ENCODE measurements around the gene PHOX2A. TPM values are rescaled to one million over a fixed set of nuclear protein-coding genes. Genes with fewer than 3 reads are reported as not detected.

The PHOX2A gene
- total and polyA plus RNA-seq, 2 of the 13 experiments (the other 11 are each of a cell fraction or from before 2014, with no cell fraction given), result not detected

DNA sequence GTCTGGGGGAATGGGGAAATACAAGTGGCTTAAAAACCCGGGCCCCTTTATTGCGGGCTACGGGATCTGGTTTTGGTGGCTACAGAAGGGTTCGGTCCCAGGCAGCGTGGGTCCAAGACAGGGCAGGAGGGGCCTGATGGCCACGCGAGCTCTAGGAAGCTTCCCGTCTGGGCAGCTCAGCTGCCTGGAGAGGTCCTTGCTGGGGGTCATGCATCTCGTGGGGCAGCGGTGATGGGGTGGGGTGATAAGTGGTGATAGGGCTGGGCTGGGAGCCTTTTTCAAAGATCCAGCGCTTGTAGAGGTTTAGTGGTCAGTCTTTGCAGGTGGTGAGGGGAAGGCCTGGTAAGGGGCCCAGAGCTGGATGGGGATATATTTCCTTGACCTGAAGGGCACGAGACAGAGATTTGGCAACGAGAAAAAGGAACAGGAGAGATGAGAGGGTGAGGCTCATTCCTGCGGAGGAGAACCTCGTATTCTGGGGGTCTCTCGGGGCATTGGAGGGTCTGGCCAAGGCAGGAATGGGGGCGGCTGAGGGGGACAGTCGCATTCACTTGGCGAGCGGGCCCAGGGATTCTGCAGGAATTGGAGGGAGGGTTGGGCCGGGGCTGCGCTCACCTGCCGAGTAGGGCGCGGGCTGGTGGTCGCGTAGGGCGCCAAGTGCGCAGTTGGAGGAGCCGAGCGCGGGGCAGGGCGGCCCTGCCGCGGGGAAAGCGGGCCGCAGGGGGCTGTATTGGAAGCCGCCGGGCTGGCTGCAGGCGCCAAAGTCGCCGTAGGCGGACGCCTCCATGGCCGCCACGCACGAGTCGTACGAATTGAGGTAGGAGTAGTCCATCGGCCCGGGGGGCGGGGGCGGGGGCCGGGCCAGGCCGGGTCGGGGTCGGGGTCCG, 560 bp downstream of the PHOX2A start:
- CTCF ChIA-PET (ENCODE audit: low intra/inter-chr PET ratio, low total read pairs), result no interaction called here
- in situ Hi-C loops (cut with HindIII; ENCODE audit: extremely low pct_ligation_motif_present, low pct_unique_long_range_greater_than_20kb) (no loop called here), intact Hi-C loops (cut with micrococcal nuclease; ENCODE audit: unreplicated experiment) (no loop called here)
- Histone ChIP-seq H4K20me1 (ENCODE audit: insufficient read depth, low read length) (no peaks in the 10 kb centered on the region), H3K36me3 (replicated peaks in 1 of 2; ENCODE audit: control insufficient read depth in 1 of 2, insufficient read depth in 2 of 2, low read length in 2 of 2) (no peaks in the 10 kb centered on the region), H3K4me1 (ENCODE audit: insufficient read depth, low read length) (peaks cover 17% of the 10 kb centered on the region), H3K27ac (ENCODE audit: extremely low read length, insufficient read depth, low read length) (no peak overlapping the region), H3K9me3 (ENCODE audit: low read length) (no peaks in the 10 kb centered on the region), H3K4me3 (replicated peaks in 1 of 3; ENCODE audit: insufficient read depth in 1 of 3, low read depth in 2 of 3, low read length in 3 of 3) (no peak overlapping the region), H3K27me3 (ENCODE audit: control insufficient read depth in 1 of 2, insufficient read depth in 2 of 2, low read length in 2 of 2) (peaks cover 11 to 70% of the 10 kb centered on the region in 2 experiments), H2AFZ (ENCODE audit: low read length) (no peak overlapping the region), H3K9ac (ENCODE audit: insufficient read depth, low read depth, low read length) (no peak overlapping the region), H3K4me2 (ENCODE audit: low read depth, low read length) (no peak overlapping the region), H3K79me2 (ENCODE audit: insufficient read depth, low read length) (no peaks in the 10 kb centered on the region)
- POLR2A ChIA-PET, result no interaction called here
- TF ChIP-seq GTF3A (CRISPR knock-in tag; conservative IDR thresholded peaks at IDR 0.05), result no peak
- TF ChIP-seq SMARCE1 (IDR thresholded peaks at IDR 0.05; ENCODE audit: borderline replicate concordance), result no peak
- TF ChIP-seq, protein P1, sequence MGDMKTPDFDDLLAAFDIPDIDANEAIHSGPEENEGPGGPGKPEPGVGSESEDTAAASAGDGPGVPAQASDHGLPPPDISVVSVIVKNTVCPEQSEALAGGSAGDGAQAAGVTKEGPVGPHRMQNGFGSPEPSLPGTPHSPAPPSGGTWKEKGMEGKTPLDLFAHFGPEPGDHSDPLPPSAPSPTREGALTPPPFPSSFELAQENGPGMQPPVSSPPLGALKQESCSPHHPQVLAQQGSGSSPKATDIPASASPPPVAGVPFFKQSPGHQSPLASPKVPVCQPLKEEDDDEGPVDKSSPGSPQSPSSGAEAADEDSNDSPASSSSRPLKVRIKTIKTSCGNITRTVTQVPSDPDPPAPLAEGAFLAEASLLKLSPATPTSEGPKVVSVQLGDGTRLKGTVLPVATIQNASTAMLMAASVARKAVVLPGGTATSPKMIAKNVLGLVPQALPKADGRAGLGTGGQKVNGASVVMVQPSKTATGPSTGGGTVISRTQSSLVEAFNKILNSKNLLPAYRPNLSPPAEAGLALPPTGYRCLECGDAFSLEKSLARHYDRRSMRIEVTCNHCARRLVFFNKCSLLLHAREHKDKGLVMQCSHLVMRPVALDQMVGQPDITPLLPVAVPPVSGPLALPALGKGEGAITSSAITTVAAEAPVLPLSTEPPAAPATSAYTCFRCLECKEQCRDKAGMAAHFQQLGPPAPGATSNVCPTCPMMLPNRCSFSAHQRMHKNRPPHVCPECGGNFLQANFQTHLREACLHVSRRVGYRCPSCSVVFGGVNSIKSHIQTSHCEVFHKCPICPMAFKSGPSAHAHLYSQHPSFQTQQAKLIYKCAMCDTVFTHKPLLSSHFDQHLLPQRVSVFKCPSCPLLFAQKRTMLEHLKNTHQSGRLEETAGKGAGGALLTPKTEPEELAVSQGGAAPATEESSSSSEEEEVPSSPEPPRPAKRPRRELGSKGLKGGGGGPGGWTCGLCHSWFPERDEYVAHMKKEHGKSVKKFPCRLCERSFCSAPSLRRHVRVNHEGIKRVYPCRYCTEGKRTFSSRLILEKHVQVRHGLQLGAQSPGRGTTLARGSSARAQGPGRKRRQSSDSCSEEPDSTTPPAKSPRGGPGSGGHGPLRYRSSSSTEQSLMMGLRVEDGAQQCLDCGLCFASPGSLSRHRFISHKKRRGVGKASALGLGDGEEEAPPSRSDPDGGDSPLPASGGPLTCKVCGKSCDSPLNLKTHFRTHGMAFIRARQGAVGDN (CRISPR knock-in tag; IDR thresholded peaks at IDR 0.05), result no peak
- TF ChIP-seq ZNF737 (CRISPR knock-in tag; IDR thresholded peaks at IDR 0.05; ENCODE audit: borderline replicate concordance), result no peak
- TF ChIP-seq NBN (conservative IDR thresholded peaks at IDR 0.05), result no peak
- no peak for TF ChIP-seq SMAD1 (CRISPR knock-in tag; IDR thresholded peaks at IDR 0.05; ENCODE audit: borderline replicate concordance, low read depth)
- no peak for TF ChIP-seq TCF7 (IDR thresholded peaks at IDR 0.05; ENCODE audit: low read depth)
- FAIRE-seq, result no peak
- DNase-seq (ENCODE audit: low spot score), result no peak
- ATAC-seq, result no peak
- BruUV-seq (replicated peaks), result no TSS peak
- 75% methylated on average over 49 of the region's 58 CpGs for WGBS (ENCODE audit: low lambda C conversion rate)
